ENCODE results near the gene PNMA6E. TPM values are rescaled to one million over a fixed set of nuclear protein-coding genes. Genes with fewer than 3 reads are reported as not detected.

PNMA6E gene
- total and polyA plus RNA-seq, 2 of the 13 experiments (the other 11 are each of a cell fraction or from before 2014, with no cell fraction given): not detected

DNA sequence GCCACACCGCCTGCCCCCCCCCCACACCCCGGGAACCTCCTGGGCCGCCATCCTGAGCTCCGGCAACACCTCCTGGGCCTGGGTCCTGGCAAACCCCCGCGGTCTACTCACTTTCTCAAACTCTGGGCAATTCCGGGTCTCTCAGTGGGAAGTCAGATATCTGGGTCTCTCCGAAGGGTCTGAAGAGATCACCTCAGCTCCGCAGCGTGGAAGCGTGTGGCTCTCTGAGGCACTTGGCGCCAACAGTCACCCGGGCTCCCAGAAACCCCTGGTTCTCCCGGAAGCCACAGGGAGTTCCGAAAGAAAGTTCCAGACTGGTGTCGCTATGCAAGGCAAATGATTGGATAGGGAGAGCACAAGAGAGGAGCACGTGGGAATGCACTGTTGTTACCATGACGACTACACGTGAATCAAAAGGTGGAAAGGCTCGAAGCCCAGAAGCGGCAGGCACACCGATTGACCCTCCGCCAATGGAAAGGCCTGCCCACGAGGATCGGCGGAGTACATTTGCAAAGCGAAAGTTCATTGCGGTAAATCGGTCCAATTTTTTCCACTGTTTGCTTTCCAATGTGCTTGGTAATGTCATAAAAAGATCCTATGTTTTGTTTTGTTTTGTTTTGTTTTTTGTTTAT is at the start of gene PNMA6E (continued):
- TF ChIP-seq, protein P1, sequence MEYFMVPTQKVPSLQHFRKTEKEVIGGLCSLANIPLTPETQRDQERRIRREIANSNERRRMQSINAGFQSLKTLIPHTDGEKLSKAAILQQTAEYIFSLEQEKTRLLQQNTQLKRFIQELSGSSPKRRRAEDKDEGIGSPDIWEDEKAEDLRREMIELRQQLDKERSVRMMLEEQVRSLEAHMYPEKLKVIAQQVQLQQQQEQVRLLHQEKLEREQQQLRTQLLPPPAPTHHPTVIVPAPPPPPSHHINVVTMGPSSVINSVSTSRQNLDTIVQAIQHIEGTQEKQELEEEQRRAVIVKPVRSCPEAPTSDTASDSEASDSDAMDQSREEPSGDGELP (IDR thresholded peaks at IDR 0.05; ENCODE audit: borderline replicate concordance, low read depth): no peak
- no peak for TF ChIP-seq SP140L (CRISPR knock-in tag; IDR thresholded peaks at IDR 0.05; ENCODE audit: borderline replicate concordance)
- no peak for TF ChIP-seq ZNF816 (CRISPR knock-in tag; IDR thresholded peaks at IDR 0.05; ENCODE audit: borderline replicate concordance)
- TF ChIP-seq GTF2F1 (IDR thresholded peaks at IDR 0.05; ENCODE audit: low read length): no peak
- TF ChIP-seq ZNF382 (CRISPR knock-in tag; IDR thresholded peaks at IDR 0.05; ENCODE audit: borderline replicate concordance): no peak

DNA sequence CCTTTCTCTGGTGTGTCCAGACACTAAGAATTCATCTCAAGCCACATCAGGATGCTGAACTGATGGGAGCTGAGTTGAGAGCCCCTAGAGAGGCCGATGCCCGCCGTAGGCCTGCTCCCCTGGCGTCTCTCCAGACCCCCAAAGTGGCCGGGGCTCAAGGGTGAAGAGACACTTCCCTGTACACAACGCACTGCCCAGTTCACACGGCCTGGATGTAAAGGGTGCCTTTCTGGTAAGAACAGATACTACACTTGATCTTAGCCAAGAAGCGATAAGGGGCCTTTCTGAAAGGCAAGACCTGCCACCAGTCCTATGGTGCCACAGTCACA is 49.8 kb upstream of the PNMA6E start:
- 80% methylated on average over 1 of the region's 8 CpGs for WGBS (ENCODE audit: low lambda C conversion rate)

More for the DNA sequence above, 49.8 kb upstream of the PNMA6E start:
- H3K4me3 ChIP-seq (replicated peaks in 1 of 3; ENCODE audit: insufficient read depth in 1 of 3, low read depth in 2 of 3, low read length in 3 of 3): no peak overlapping the region
- no peaks in the 10 kb centered on the region; a peak in 1 of 5 replicates for H3K36me3 ChIP-seq (replicated peaks in 1 of 2; ENCODE audit: control insufficient read depth in 1 of 2, insufficient read depth in 2 of 2, low read length in 2 of 2)
- CTCF ChIA-PET (ENCODE audit: low intra/inter-chr PET ratio, low total read pairs): no interaction called here
- no peak overlapping the region for H3K4me2 ChIP-seq (ENCODE audit: low read depth, low read length)
- no peaks in the 10 kb centered on the region for H4K20me1 ChIP-seq (ENCODE audit: insufficient read depth, low read length)
- H3K9me3 ChIP-seq (ENCODE audit: low read length): no peaks in the 10 kb centered on the region
- H3K27ac ChIP-seq (ENCODE audit: extremely low read length, insufficient read depth, low read length): no peak overlapping the region
- FAIRE-seq (no peak), DNase-seq (ENCODE audit: low spot score) (no peak), ATAC-seq (no peak)
- no TSS peak for BruUV-seq (replicated peaks)
- intact Hi-C loops (cut with micrococcal nuclease; ENCODE audit: unreplicated experiment) (no loop called here), in situ Hi-C loops (cut with HindIII; ENCODE audit: extremely low pct_ligation_motif_present, low pct_unique_long_range_greater_than_20kb) (loop anchor here (10.0 kb wide), 1 partner anchor 54 kb away; no protein-coding TSS in a partner anchor)
- TF ChIP-seq, protein P2, sequence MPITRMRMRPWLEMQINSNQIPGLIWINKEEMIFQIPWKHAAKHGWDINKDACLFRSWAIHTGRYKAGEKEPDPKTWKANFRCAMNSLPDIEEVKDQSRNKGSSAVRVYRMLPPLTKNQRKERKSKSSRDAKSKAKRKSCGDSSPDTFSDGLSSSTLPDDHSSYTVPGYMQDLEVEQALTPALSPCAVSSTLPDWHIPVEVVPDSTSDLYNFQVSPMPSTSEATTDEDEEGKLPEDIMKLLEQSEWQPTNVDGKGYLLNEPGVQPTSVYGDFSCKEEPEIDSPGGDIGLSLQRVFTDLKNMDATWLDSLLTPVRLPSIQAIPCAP (CRISPR knock-in tag; IDR thresholded peaks at IDR 0.05; ENCODE audit: low read depth): no peak
- TF ChIP-seq ARNTL (CRISPR knock-in tag; IDR thresholded peaks at IDR 0.05) (no peak), PAWR (CRISPR knock-in tag; IDR thresholded peaks at IDR 0.05; ENCODE audit: borderline replicate concordance) (no peak), ZNF207 (IDR thresholded peaks at IDR 0.05; ENCODE audit: borderline replicate concordance) (no peak), NCOA2 (CRISPR knock-in tag; IDR thresholded peaks at IDR 0.05) (no peak), HNRNPLL (IDR thresholded peaks at IDR 0.05; ENCODE audit: low read depth, low read length, poor library complexity, severe bottlenecking) (no peak)
- TF ChIP-seq, protein P3, sequence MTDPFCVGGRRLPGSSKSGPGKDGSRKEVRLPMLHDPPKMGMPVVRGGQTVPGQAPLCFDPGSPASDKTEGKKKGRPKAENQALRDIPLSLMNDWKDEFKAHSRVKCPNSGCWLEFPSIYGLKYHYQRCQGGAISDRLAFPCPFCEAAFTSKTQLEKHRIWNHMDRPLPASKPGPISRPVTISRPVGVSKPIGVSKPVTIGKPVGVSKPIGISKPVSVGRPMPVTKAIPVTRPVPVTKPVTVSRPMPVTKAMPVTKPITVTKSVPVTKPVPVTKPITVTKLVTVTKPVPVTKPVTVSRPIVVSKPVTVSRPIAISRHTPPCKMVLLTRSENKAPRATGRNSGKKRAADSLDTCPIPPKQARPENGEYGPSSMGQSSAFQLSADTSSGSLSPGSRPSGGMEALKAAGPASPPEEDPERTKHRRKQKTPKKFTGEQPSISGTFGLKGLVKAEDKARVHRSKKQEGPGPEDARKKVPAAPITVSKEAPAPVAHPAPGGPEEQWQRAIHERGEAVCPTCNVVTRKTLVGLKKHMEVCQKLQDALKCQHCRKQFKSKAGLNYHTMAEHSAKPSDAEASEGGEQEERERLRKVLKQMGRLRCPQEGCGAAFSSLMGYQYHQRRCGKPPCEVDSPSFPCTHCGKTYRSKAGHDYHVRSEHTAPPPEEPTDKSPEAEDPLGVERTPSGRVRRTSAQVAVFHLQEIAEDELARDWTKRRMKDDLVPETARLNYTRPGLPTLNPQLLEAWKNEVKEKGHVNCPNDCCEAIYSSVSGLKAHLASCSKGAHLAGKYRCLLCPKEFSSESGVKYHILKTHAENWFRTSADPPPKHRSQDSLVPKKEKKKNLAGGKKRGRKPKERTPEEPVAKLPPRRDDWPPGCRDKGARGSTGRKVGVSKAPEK (CRISPR knock-in tag; IDR thresholded peaks at IDR 0.05; ENCODE audit: borderline replicate concordance): no peak
- H3K27me3 ChIP-seq (ENCODE audit: control insufficient read depth in 1 of 2, insufficient read depth in 2 of 2, low read length in 2 of 2): no peaks in the 10 kb centered on the region
- H3K79me2 ChIP-seq (ENCODE audit: insufficient read depth, low read length): no peaks in the 10 kb centered on the region
- no peaks in the 10 kb centered on the region for H3K4me1 ChIP-seq (ENCODE audit: insufficient read depth, low read length)
- POLR2A ChIA-PET: no interaction called here
- no peak overlapping the region for H3K9ac ChIP-seq (ENCODE audit: insufficient read depth, low read depth, low read length)
- H2AFZ ChIP-seq (ENCODE audit: low read length): no peak overlapping the region

Measured in HepG2 (cell line).